ENCODE measurements around the gene PRR29. TPM values are rescaled to one million over a fixed set of nuclear protein-coding genes. Genes with fewer than 3 reads are reported as not detected.

PRR29 gene
- total RNA-seq, 4 donors from 2014 or later, result 0.23 to 1.1 (median 0.57) TPM; not detected in 1

- WGBS, 2 donors (ENCODE audit: low coverage in 1 of 2), result 71 to 72% methylated on average over 3 to 7 of the region's 12 CpGs
- Histone ChIP-seq H3K27ac (no peak overlapping the region), H3K9me3 (no peaks in the 10 kb centered on the region), H3K36me3 (peaks cover 0 to 82% of the 10 kb centered on the region in 2 donors), H3K4me1 (no peaks in the 10 kb centered on the region), H3K4me3 (no peak overlapping the region), H3K27me3 (no peaks in the 10 kb centered on the region)
- ATAC-seq, result no peak
- TF ChIP-seq EP300 (IDR thresholded peaks at IDR 0.05), result no peak
- TF ChIP-seq, protein P1, sequence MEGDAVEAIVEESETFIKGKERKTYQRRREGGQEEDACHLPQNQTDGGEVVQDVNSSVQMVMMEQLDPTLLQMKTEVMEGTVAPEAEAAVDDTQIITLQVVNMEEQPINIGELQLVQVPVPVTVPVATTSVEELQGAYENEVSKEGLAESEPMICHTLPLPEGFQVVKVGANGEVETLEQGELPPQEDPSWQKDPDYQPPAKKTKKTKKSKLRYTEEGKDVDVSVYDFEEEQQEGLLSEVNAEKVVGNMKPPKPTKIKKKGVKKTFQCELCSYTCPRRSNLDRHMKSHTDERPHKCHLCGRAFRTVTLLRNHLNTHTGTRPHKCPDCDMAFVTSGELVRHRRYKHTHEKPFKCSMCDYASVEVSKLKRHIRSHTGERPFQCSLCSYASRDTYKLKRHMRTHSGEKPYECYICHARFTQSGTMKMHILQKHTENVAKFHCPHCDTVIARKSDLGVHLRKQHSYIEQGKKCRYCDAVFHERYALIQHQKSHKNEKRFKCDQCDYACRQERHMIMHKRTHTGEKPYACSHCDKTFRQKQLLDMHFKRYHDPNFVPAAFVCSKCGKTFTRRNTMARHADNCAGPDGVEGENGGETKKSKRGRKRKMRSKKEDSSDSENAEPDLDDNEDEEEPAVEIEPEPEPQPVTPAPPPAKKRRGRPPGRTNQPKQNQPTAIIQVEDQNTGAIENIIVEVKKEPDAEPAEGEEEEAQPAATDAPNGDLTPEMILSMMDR (IDR thresholded peaks at IDR 0.05), result no peak
- TF ChIP-seq POLR2A (IDR thresholded peaks at IDR 0.05), result no peak
- TF ChIP-seq POLR2AphosphoS5 (IDR thresholded peaks at IDR 0.05), result no peak
Observed at GRCh38 chr17:64042700-64043485, 44.7 kb downstream of the PRR29 start.

GRCh38 chr17:64045176-64045575 is 47.0 kb downstream of the PRR29 start:
- H3K27me3 ChIP-seq, result no peaks in the 10 kb centered on the region
- 50 to 73% methylated on average over 2 to 3 of the region's 13 CpGs for WGBS, 2 donors (ENCODE audit: low coverage in 1 of 2)
- H3K27ac ChIP-seq, result no peak overlapping the region
- H3K4me1 ChIP-seq, result no peaks in the 10 kb centered on the region
- H3K4me3 ChIP-seq, result no peak overlapping the region
- H3K9me3 ChIP-seq, result no peaks in the 10 kb centered on the region
- H3K36me3 ChIP-seq, result peaks cover 0 to 96% of the 10 kb centered on the region in 2 donors
- TF ChIP-seq POLR2AphosphoS5 (IDR thresholded peaks at IDR 0.05), result no peak
- ATAC-seq, result no peak

GRCh38 chr17:64048805-64049204 is 50.7 kb downstream of the PRR29 start:
- H3K36me3 ChIP-seq, result peaks cover 0 to 100% of the 10 kb centered on the region in 2 donors
- no peaks in the 10 kb centered on the region for H3K4me1 ChIP-seq
- H3K9me3 ChIP-seq, result no peaks in the 10 kb centered on the region
- no peak overlapping the region for H3K4me3 ChIP-seq
- no peak for TF ChIP-seq POLR2AphosphoS5 (IDR thresholded peaks at IDR 0.05)
- no peak overlapping the region for H3K27ac ChIP-seq
- ATAC-seq, result no peak
- no peaks in the 10 kb centered on the region for H3K27me3 ChIP-seq
- 90 to 100% methylated on average over 1 to 2 of the region's 9 CpGs for WGBS, 2 donors (ENCODE audit: low coverage in 1 of 2)

GRCh38 chr17:64051153-64051552 is 53.0 kb downstream of the PRR29 start:
- TF ChIP-seq POLR2A (IDR thresholded peaks at IDR 0.05) (no peak), POLR2AphosphoS5 (IDR thresholded peaks at IDR 0.05) (no peak), EP300 (IDR thresholded peaks at IDR 0.05) (no peak)
- TF ChIP-seq, protein P1 (IDR thresholded peaks at IDR 0.05), result no peak
- peaks cover 0 to 100% of the 10 kb centered on the region in 2 donors for H3K36me3 ChIP-seq
- no peak overlapping the region for H3K4me3 ChIP-seq
- no peak overlapping the region for H3K27ac ChIP-seq
- no peaks in the 10 kb centered on the region for H3K4me1 ChIP-seq
- H3K9me3 ChIP-seq, result no peaks in the 10 kb centered on the region
- WGBS, 2 donors (ENCODE audit: low coverage in 1 of 2), result 47 to 50% methylated on average over 1 of the region's 1 CpG
- H3K27me3 ChIP-seq, result no peaks in the 10 kb centered on the region
- ATAC-seq, result no peak

DNA sequence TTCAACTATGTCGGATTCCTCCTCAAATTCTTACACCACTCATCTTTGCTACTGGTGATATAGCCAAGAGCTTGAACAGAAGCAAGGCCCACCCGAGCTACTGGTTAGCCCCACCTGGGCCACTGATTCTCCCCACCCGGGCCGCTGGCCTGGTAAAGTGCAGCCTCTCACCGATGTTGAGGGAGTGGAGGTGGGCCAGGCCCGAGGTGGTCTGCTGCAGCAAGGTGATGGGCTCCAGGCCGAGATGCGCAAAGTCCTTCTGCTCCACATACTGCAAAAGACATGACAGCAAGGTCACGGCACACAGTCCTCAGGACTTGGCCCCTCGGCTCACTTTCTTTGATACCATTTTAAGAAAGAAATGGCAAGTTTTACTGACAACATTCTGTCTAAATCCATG is 55.0 kb downstream of the PRR29 start:
- H3K4me1 ChIP-seq, result no peaks in the 10 kb centered on the region
- no peak for ATAC-seq
- H3K9me3 ChIP-seq, result no peaks in the 10 kb centered on the region
- no peak overlapping the region for H3K27ac ChIP-seq
- WGBS, 2 donors (ENCODE audit: low coverage in 1 of 2), result 94 to 100% methylated on average over 1 to 2 of the region's 10 CpGs
- TF ChIP-seq POLR2A (IDR thresholded peaks at IDR 0.05), result no peak
- no peak for TF ChIP-seq POLR2AphosphoS5 (IDR thresholded peaks at IDR 0.05)
- TF ChIP-seq EP300 (IDR thresholded peaks at IDR 0.05), result no peak
- H3K27me3 ChIP-seq, result no peaks in the 10 kb centered on the region
- H3K36me3 ChIP-seq, result peaks cover 0 to 100% of the 10 kb centered on the region in 2 donors
- no peak overlapping the region for H3K4me3 ChIP-seq

Other genes with a start within 250 kb of the PRR29 start
- 10 to 100 TPM; 53.1 to 62.0 (median 58.9) TPM for gene CCDC47, start 224.8 kb upstream of the PRR29 start, total RNA-seq
- gene DDX42, start 224.2 kb upstream of the PRR29 start, total RNA-seq, result 100 to 1,000 TPM in 2 of 4 donors, 10 to 100 TPM in 2; 66.6 to 126 (median 98.8) TPM
- gene PSMC5, start 170.9 kb upstream of the PRR29 start, total RNA-seq, result 100 to 1,000 TPM in 2 of 4 donors, 10 to 100 TPM in 2; 79.5 to 110 (median 95.7) TPM
- gene FTSJ3, start 170.7 kb upstream of the PRR29 start, total RNA-seq, result 10 to 100 TPM; 36.3 to 53.2 (median 51.7) TPM
- gene SMARCD2, start 155.7 kb upstream of the PRR29 start, total RNA-seq, result 100 to 1,000 TPM; 103 to 160 (median 141) TPM
- under 1 TPM in 1 of 4 donors, not detected in 3; 0.23 TPM for gene CSH2, start 124.7 kb upstream of the PRR29 start, total RNA-seq
- not detected for gene GH2, start 116.4 kb upstream of the PRR29 start, total RNA-seq
- gene CSH1, start 101.8 kb upstream of the PRR29 start, total RNA-seq, result not detected
- gene CSHL1, start 87.1 kb upstream of the PRR29 start, total RNA-seq, result not detected
- not detected for gene GH1, start 79.5 kb upstream of the PRR29 start, total RNA-seq
- 1 to 10 TPM in 3 of 4 donors, not detected in 1; 2.0 to 5.9 (median 3.3) TPM for gene CD79B, start 66.0 kb upstream of the PRR29 start, total RNA-seq
- gene SCN4A, start 25.4 kb upstream of the PRR29 start, total RNA-seq, result under 1 TPM; 0.15 to 0.47 (median 0.35) TPM
- gene ICAM2, start 22.3 kb downstream of the PRR29 start, total RNA-seq, result 10 to 100 TPM in 3 of 4 donors, 1 to 10 TPM in 1; 7.2 to 71.1 (median 36.7) TPM
- gene ERN1, start 131.8 kb downstream of the PRR29 start, total RNA-seq, result 10 to 100 TPM in 3 of 4 donors, 1 to 10 TPM in 1; 8.4 to 12.8 (median 12.1) TPM